ENCODE data around the gene C2orf68.
A peak's percentile ranks its signal among the peaks of the same experiment; 100 is the strongest.
"Not testable (repeated sequence)": the region's sequence is repeated elsewhere in the genome, so short reads cannot be mapped to it uniquely, and the experiment has no call there.

The C2orf68 gene, protein sequence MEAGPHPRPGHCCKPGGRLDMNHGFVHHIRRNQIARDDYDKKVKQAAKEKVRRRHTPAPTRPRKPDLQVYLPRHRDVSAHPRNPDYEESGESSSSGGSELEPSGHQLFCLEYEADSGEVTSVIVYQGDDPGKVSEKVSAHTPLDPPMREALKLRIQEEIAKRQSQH

DNA sequence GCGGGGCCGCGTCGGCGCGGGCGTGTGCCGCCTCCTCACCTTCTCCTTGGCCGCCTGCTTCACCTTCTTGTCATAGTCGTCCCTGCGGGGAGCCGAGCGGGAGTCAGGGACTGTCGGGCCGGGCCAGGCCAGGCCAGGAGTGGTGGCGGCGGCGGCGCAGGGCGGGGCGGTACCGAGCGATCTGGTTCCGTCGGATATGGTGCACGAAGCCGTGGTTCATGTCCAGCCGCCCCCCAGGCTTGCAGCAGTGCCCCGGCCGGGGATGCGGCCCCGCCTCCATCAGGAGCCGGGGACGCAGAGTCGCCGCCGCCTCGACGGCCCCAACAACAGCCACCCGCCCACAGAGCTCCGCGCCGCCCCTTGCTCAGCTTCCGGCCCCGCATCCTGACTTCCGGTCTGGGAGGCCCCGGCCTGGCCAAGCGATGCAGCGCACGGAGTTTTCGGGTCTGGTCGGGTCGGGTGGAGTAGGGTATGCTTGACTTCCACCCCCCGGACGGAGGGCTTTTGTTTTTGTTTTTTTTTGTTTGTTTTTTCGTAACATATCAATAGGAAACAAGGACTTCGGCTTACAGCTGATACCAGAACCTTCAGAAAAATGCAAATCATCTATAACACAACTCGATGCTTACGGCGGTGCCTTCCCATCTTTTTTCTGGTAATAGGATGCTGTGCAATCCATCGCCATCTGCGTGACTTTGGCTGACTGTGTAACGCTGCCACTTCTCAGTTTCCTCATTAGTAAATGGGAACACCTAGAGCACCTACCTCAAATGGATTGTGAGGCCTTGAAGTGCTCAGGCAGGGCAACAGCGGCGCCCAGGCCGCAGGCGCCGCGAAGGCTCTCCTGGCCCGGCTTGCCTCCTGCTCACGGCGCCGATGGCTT is at the start of gene C2orf68:
Gene C2orf68 (minus strand): TSS at position 362 of the 883 bp plus-strand sequence. CDS start 82 bp downstream, at position 280.
- DNase-seq, result peak; percentile 87

DNA sequence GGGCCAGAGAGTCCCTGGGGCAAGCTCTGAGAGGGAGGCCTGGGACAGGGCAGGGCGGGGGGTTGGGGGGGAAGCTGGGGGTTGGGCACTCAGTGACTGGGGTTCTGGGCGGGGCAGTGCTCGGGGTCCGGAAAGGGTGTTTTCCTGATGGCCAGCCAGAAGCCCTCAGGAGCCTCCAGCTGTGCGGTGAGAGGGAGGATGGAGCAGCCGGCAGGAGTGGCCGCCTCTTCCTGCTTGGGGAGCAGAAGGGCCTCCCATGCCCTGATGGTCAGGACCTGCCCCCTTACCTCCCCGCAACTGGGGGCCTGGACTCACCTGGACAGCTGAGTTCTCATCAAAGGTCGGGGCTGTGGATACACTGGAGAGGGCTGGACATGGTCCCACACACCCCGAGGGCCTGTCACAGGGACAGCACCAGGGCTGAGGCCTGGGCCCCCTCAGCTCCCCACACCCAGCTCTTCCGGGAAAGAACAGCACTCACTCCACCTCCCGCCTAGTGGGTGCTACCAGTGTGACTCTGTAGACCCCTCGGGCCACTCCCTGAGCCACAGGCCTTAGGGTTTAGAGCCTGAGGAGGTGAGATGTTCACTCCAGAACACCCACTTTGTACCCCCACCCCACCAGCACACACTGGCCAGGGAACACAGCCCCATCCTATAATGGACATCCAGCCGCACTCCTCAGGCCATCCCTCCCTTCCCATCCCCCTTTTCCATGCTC is 49.4 kb upstream of the C2orf68 start:
- no peak for DNase-seq

DNA sequence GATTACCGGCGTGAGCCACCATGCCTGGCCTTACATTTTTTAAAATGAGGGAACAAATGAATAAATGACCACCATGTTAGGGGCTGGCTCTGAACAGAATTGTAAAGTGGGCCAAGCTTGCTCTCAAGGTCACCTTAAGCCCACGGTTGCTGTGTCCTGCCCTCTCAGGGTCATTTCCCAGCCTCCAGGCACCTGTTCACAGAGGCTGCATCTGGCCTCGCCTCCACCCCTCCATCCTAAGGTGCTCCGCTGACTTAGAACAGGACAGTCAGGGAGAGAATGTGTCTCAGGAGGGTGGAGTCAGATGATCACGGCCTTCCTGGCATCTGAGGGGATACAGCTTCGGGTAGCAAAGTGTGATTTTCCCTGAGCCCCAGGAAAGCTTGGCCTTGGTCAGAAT is 48.9 kb upstream of the C2orf68 start:
- DNase-seq, result no peak

DNA sequence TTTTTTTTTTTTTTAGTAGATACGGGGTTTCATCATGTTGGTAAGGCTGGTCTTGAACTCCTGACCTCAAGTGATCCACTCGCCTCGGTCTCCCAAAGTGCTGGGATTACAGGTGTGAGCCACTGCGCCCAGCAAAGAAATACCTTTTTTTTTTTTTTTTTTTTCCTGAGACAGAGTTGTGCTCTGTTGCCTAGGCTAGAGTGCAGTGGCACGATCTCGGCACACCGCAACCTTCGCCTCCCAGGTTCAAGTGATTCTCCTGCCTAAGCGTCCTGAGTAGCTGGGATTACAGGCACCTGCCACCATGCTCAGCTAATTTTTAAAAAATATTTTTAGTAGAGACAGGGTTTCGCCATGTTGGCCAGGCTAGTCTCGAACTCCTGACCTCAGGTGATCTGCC is 48.4 kb upstream of the C2orf68 start:
- DNase-seq, result not testable (repeated sequence)

DNA sequence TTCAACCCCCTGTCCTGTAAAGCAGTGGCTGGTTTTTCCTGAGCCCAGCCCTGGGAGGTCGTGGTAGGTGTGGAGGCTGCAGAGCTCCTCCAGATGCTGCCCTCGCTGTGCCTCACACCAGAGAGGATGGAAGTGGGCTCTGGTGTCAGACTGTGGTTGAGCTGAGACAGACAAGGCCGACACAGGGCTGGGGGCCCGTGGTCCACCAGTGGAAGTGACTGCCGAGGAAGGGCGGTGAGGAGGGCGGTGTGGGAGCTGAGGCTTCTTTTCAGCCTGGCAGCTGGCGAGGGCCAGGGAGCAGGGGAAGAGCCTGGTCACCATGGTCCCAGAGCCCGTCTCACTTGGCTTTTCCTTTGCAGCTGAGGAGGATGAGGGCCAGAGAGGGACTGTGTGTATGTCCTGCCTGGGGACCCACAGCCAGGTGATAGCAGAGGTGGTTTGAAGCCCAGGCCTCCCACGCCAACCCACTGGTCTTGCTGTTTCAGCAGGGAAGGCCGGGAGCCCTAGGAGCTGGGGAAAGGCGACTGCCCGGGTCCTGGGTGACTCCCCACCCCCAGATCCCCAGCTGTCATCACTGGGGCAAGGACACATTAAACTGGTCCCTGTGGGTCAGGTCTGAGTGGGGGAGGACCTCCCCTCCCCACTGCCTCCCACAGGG is 47.6 kb upstream of the C2orf68 start:
- DNase-seq, result no peak

DNA sequence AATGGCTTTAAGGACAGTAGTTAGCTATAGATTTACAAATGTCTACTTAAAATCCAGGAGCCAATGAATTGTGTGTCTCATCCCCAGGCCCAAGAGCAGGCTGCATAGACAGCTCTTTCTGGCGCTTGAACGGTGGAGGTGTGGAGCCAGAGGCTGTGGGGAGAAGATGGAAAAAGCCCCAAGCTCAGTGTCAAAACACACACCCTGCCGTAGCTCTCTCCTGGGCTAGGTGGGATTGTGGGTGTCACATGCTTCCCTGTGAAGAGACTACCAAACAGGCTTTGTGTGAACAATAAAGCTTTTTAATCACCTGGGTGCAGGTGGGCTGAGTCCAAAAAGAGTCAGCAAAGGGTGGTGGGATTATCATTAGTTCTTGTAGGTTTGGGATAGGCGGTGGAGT is 45.5 kb upstream of the C2orf68 start:
- DNase-seq, result not testable (repeated sequence)

DNA sequence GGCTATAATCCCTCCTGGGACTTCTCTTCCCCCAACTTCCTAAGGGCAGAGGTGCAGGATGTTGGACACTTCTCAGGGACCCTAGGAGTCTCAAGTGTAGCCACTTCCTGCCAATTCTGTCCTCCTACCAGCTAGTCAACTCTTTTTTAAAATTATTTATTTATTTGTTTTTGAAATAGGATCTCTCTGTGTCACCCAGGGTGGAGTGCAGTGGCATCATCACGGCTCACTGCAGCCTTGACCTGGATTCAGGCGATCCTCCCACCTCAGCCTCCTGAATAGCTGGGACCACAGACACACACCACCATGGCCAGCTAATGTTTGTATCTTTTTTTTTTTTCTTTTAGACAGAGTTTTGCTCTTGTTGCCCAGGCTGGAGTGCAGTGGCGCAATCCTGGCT is 44.6 kb upstream of the C2orf68 start:
- no peak for DNase-seq

DNA sequence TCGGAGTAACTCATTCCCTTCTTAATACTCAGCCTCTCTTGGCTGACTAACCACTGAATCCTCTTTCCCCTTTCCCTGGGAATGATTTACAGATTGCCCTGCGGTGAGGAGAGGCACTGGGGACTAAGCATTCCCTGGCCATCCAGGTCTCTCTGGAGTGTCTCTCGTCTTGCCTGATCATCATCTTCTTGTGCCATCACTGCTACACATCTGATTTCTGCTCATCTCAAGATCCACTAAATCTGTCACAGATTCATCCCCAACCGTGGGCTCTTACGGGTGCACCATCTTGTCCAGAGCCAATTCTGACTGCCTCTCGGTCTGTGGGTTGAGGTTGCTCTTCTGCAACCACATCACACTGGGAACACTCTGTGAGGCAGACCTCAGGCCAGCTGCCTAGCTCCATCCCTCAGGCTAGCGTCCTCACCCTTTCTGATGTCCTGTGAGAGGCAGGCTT is 44.1 kb upstream of the C2orf68 start:
- no peak for DNase-seq

DNA sequence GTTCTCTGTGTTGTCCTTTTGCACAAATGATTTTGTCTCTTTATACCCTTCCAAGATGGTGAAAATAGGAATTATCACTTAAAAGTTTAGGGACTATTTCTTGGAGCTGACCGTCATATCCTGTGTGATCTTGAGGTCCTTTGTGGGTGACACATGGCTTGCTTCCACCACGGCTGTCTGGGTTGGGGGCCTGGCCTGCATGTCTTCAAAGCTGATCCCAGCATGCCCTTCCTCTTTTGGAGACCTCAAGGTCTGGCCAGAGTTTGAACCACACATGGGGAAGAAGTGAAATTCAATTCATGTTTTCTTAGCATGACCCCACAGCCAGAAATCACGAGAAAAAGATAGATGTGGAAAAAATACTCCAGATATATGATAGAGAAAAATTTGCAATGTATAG is 42.1 kb upstream of the C2orf68 start:
- no peak for DNase-seq

DNA sequence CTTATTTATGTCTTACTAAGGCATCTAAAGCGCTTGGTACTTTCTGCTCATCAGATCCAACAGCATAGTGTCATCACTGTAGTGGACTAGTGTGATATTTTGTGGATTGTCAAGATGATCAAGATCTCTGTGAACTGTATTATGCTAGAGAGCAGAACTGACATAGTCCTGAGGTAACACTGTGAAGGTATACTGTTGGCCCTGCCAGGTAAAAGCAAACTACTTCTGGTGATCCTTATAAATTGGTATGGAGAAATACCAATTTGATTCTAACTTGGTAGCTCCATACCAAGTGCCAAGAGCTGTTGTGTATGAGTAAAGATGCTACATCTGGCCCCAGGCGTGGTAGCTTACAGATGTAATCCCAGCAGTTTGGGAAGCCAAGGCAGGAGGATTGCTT is 40.2 kb upstream of the C2orf68 start:
- no peak for DNase-seq

DNA sequence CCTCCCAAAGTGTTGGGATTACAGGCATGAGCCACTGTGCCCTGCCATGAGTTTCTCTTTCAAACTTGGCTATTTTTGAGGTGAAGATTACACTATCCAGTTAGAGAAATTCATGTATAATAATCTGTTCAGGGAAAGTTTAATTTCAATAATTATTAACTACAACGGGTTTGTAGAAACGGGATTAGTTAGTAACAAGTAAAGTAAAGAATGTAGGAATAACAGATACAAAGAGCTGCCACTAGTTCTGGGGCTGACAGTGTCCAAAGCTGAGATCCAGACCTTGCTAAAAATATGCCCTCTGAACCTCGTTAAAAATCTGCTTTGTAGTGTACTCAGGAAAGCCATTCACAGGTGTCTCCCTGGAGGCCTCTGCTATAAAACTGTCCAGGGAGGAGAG is 39.2 kb upstream of the C2orf68 start:
- no peak for DNase-seq

DNA sequence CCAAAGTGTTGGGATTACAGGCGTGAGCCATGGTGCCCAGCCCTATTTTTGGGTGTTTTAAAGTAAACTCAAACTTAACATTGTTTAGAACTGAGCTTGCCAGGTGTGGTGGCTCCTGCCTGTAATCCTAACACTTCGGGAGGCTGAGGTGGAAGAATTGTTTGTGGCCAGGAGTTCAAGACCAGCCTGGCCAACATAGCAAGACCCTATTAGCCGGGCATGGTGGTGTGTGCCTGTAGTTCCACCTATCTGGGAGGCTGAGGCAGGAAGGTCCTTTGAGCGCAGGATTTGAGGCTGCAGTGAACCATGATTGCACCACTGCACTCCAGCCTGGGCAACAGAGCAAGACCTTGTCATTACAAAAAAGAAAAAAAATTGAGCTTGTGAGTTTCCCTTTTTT is 38.6 kb upstream of the C2orf68 start:
- DNase-seq, result no peak

DNA sequence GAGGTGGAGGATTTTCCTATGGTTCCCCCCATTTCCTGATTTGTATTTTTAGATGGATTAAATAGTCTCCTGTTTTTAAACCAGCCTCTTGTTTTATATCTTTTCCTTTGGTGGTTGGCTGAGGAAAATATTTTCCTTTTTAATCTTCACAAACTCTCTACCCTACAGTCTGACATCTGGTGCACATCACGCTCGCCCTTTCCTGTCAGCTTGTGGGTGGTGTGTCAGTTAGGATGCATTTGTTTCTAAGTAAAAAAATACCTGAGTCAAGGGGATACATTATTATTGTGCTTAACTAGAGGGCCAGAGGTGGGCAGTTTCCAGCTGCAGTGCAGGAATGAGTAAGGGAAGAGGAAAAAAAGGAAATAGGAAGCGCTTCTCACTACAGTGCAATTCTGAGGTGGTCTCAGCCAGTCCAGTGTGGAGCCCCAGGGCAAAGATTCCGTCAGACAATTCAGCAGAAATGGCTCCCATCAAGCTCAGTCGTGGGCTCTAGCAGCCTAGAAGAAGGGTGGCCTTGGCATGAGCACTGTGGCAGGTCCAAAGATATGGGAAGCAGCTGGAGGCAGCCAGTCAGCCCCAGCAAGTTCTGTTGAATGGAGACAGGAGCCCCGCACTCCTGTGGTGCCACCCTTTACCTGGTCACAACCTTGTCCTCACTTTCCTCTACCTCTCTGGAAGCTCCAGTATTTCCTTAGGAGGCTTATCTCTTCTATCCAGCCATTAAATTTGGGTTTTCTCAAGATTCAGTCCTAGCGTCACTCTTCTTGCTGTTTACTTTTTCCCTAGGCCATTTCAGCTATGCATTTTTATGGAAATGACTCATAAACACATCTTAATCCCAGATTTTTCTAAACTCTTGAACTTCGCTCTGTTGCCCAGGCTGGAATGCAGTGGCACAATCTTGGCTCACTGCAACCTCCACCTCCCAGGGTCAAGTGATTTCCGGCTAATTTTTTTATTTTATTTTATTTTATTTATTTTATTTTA is 37.6 kb upstream of the C2orf68 start:
- DNase-seq, result no peak

DNA sequence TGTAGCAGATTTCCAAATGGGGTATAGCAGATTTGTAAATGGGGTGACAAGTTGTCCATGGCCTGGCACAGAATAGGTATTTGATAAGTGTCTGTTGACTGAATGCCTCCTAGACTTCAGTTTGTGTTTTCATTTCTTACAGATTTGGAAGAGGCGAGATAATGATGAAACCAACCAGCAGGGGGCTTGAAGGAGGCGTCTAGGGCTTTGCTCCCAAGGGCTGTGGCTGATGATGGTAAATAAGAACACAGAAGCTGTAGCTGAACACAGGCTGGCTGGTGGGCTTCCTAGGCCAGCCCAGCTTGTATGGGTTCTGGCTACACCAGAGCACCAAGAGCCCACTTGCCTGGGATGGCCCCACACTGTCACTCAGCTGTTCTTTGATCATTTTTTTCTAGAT is 36.8 kb upstream of the C2orf68 start:
- no peak for DNase-seq

DNA sequence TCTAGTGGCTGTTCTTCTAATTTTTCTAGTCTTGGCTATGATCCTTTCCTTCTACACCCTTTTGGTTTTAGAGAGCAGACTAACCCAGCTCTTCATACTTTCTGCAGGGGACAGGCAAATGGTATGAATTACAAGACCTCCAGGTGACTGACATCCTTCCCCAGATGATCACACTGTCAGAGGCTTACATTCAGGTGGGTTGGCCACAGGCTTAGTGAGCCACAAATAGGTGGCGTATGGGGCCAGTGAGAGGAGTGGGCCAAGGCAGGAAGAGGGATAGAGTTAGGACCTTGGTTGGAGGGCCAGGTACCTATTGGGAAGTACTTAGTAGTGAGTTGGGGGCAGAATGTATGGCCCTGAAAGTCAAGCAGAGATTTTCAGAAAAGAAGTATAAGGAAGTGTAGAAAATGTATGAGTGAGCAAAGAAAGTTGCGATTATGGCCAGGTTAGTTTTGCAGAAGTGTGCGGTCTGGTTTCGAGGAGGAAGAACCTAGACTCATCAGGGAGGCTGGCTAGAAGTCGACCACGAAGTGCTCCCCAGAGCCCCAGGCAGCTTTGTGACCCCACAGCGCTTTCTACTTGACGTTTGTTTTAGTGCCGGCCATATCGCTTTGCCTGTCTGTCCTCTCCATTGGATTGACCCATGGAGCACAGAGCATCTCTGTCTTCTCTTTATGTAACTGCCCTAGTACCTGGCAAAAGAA is 36.1 kb upstream of the C2orf68 start:
- no peak for DNase-seq

DNA sequence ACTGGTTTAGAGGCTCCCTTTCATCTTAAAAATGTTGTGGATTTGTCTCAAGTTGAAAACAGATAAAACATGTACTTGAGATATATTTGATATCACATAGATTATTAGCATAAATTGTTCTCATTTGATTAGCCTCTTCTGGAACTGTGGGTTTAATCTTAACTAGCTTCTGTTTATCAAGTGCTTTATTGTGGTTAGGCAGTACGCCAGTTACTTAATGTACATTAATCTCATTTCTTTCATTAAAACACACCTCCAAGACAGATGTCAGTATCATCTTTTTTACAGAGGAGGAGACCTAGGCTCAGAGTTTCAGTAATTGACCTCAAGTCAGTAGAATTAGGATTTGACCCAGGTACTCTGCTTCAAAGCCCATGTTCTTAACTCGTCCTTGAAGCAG is 34.3 kb upstream of the C2orf68 start:
- DNase-seq, result no peak

DNA sequence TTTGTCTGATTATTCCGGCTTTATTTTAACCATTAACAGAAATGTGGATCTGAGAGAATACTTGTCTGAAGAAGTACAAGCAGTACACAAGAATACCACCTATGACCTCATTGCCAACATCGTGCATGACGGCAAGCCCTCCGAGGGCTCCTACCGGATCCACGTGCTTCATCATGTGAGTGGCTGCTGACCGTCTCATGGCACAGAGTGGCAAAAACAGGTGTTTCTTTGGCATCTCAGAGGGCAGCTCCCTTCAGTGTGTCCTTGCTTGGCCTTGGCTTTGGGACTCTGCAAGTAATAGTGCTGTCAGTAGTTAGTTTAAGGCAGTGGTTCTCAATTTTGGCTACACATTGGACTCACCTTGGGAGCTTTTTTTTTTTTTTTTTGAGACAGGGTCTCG is 33.0 kb upstream of the C2orf68 start:
- no peak for DNase-seq

DNA sequence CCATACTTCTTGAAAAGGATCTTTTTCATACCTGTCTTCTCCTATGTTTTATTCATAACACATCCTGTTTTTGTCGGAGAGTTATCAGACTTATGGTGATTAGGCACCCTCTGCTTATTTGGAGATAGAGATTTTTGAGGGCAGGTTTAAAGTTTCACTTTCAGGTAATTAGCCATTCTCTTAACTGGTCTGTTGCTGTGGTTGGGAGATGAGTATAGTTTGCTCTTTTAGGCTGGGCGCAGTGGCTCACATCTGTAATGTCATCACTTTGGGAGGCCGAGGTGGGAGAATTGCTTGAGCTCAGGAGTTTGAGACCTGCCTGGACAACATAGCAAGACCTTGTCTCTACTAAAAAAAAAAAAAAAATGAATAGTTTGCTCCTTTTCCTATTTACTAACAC is 30.9 kb upstream of the C2orf68 start:
- no peak for DNase-seq

DNA sequence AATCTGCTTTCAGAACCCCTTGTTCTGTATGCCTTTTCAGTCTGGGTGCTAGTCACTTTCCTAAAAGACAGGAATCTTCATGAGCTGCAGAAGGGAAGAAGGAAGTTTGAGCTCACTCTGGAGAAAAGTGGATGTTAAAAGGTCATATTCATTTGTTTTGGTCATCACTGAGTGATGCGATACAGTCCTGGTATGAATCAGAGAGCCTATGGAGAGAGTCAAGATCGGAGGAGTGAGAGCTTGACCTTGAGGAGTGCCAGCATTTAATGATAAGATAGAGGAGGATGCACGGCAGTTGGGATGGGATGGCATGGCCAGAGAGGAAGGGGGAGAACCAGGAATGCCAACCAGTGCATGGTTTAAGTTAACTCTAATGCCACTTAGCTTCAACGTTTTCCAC is 23.8 kb upstream of the C2orf68 start:
- no peak for DNase-seq

DNA sequence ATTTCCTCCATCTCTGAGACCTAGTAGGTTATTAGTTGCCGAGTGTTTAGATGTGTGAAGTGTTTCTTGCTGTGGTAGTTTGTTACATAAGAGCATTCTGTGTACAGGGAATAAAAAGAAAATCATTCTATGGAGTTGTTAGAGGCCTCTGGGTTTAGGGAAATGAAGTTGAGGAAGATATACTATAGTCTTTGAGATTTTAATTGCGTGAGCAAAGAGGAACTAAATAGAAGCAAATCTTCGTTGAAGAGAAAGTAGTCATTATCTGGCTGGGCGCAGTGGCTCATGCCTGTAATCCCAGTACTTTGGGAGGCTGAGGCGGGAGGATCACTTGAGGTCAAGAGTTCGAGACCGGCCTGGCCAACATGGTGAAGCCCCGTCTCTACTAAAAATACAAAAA is 23.1 kb upstream of the C2orf68 start:
- no peak for DNase-seq

DNA sequence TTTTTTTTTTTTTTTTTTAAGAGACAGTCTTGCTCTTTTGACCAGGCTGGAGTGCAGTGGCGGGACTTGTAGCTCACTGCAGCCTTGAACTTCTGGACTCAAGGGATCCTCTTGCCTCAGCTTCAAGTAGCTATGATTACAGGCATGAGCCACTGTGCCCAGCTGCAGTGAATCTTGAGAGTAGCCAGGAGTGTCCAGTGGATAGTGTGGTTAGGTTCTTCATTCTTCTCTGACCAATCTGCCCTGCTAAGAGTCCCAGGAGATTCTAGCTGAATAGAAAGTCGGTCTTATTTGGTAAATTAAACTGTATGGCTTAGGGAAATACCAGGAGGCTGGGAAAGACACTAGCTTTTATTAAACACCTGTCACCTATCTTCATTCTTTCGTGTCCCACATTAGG is 19.4 kb upstream of the C2orf68 start:
- DNase-seq, result no peak

All from NCI-H2107 (cell line).